HG02678 (cell line): Measurements from ENCODE around the gene AWAT1.
"Not testable (repeated sequence)": the region's sequence is repeated elsewhere in the genome, so short reads cannot be mapped to it uniquely, and the experiment has no call there.

Experiments
- ATAC-seq: cut with Tn5 transposase; IDR thresholded peaks from one replicate; pipeline ENCODE4 v1.9.1; 2021; ENCODE audit warnings: mild to moderate bottlenecking, moderate library complexity; ENCODE audit not compliant: unreplicated experiment

AWAT1 gene

DNA sequence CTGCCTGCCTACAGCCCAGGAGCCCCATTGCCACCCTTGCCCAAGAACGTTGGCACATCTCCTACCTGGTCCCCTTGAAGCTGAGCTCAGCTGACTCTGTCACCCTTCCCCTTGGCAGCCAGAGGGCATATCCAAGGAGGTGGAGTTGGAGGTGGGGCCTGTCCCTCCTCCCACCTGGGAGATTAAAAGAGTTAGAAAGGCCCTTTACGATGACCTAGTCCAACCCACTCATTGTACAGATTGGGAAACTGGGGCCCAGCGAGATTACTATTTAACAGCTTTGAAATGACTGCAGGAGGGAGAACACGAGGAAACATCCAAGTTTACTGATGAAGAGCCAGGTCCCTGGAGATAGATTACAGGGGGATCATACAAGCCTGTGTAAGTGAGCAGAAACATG is 25.6 kb downstream of the AWAT1 start, which contains the start of gene P2RY4:
Gene P2RY4, minus strand, starts transcription at position 101 of the 400 bp plus-strand sequence. CDS start 580 bp downstream, outside the sequence.
- ATAC-seq = no peak

GRCh38 chrX:70262952-70263567 is 28.6 kb downstream of the AWAT1 start:
- peak; percentile 82 for ATAC-seq

GRCh38 chrX:70264784-70265183 is 30.3 kb downstream of the AWAT1 start:
- no peak for ATAC-seq

DNA sequence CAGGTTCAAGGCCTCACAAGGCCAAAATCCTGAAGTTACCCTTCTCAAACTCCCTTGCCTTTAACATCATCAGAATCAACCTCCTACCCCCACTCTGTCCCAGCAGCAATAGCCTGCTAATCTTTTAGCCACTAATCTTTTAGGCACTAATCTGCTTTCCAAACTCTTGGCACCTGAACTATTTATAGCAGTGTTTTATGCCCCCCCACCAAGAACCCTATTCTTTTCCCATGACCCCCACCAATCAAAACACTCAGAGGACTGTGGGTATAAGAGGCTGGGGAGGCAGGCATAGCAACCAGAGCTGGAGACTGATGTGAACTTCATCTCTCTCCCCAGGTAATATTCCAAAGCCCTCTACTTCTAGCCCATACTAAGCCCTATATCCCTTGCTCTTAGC is 33.6 kb downstream of the AWAT1 start, which contains the start of gene ARR3:
Gene ARR3, plus strand, starts transcription at position 301 of the 400 bp plus-strand sequence. CDS start 1,052 bp downstream, outside the sequence.
- ATAC-seq = no peak

DNA sequence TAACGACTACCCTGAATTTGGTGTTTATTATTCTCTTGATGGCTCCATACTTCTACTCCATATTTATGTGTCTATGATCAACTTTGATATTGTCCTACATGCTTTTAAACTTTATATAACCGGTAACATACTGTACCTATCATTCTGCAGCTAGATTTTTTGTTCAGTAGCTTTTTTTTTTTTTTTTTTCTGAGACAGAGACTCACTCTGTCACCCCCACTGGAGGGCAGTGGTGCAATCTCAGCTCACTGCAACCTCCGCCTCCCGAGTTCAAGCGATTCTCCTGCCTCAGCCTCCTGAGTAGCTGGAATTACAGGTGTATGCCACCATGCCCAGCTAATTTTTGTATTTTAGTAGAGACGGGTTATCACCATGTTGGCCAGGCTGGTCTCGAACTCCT is 39.6 kb downstream of the AWAT1 start:
- ATAC-seq = not testable (repeated sequence)

DNA sequence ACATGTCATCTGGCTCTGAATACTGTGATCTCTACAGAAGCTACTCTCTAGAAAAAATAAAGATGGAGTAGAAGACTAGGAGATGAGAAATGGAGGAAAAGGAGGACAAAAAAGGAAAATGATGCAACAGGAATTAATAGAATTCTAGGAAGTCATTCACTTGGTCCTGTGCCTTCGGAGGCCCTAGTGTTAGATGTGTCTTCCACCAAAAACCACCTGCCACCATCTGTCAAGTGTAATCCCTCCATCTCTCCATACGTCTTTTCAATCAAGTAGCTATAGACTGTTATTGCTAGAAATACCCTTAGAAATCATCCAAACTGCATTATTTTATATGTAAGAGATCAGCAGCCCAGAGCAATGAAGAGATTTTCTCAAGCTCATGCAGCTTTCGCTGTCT is 44.6 kb downstream of the AWAT1 start:
- ATAC-seq = no peak

GRCh38 chrX:70280573-70280972 is 46.1 kb downstream of the AWAT1 start:
- ATAC-seq = no peak

GRCh38 chrX:70281951-70282350 is 47.5 kb downstream of the AWAT1 start, which contains the start of gene RAB41:
RAB41 (plus strand) TSS chrX:70282172; CDS start chrX:70282218, 46 bp downstream.
- ATAC-seq = no peak

DNA sequence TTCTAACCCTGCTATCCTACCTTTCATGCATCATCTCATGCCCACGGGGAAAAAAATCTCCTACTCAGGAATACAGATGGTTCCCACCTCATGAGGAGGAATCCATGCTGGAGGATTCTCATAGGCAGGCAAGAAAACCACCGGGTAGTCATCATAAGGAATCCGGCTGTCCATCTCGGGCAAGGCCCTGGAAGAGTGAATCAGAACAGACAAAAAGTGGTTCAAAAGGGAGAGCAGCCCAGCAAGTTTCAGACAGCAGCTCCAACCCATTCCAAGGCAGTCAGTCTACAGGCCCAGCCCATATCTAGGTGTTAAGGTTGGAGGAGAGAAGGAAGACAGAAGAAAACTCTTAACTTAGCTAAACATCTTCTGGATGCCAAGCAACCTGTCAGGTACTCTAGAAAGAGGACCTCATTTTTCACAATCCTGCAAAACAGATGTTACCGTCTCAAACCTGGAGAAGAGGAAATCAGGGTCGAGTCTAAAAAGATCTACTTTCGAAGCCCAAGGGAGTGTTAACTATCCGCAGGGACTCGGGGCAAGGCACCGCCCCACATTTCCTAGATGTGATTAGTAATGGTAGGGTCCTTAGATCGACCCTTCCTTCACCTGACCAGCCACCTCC is 54.8 kb downstream of the AWAT1 start:
- no peak for ATAC-seq
